NCI-H2196 treated with DMSO at 0.1 percent for 48 hours (cell line): ENCODE data around the gene SLC12A8.

Experiments used
- DNase-seq: peaks from one replicate; lab custom pipeline; 2025; ENCODE audit not compliant: unreplicated experiment; lab: John Stamatoyannopoulos, UW

SLC12A8 gene

GRCh38 chr3:125140818-125141595 is 71.5 kb downstream of the SLC12A8 start:
- no peak for DNase-seq

GRCh38 chr3:125140011-125140817 is 72.3 kb downstream of the SLC12A8 start:
- no peak for DNase-seq

GRCh38 chr3:125139386-125139785 is 73.2 kb downstream of the SLC12A8 start:
- no peak for DNase-seq

GRCh38 chr3:125137358-125138033 is 75.1 kb downstream of the SLC12A8 start:
- DNase-seq: no peak

GRCh38 chr3:125136966-125137357 is 75.6 kb downstream of the SLC12A8 start:
- DNase-seq: no peak

GRCh38 chr3:125136515-125136914 is 76.0 kb downstream of the SLC12A8 start:
- DNase-seq: no peak

GRCh38 chr3:125134952-125135351 is 77.6 kb downstream of the SLC12A8 start:
- no peak for DNase-seq

- no peak for DNase-seq
Measured at GRCh38 chr3:125132815-125133214, 79.7 kb downstream of the SLC12A8 start.

GRCh38 chr3:125129512-125129997 is 83.0 kb downstream of the SLC12A8 start:
- DNase-seq: no peak

- DNase-seq: no peak
Measured at GRCh38 chr3:125128861-125129501, 83.6 kb downstream of the SLC12A8 start.

- no peak for DNase-seq
Measured at GRCh38 chr3:125126323-125126722, 86.2 kb downstream of the SLC12A8 start.

- no peak for DNase-seq
Measured at GRCh38 chr3:125125821-125126245, 86.7 kb downstream of the SLC12A8 start.

GRCh38 chr3:125123451-125124305 is 88.9 kb downstream of the SLC12A8 start:
- no peak for DNase-seq

- no peak for DNase-seq
Measured at GRCh38 chr3:125121246-125122010, 91.1 kb downstream of the SLC12A8 start.

- DNase-seq: no peak
Measured at GRCh38 chr3:125120379-125121122, 92.0 kb downstream of the SLC12A8 start.

GRCh38 chr3:125119752-125120378 is 92.7 kb downstream of the SLC12A8 start:
- no peak for DNase-seq

GRCh38 chr3:125118600-125118999 is 93.9 kb downstream of the SLC12A8 start:
- DNase-seq: no peak

GRCh38 chr3:125117631-125118191 is 94.8 kb downstream of the SLC12A8 start:
- no peak for DNase-seq
